Activated CD8-positive, alpha-beta T cell treated with anti-CD3 and anti-CD28 coated beads for 36 hours (primary cell): ENCODE data around the gene RIPPLY2. TPM values are rescaled to one million over a fixed set of nuclear protein-coding genes. Genes with fewer than 3 reads are reported as not detected.

Source experiments
- ATAC-seq: fragments of 200-7000 bp; cut with Tn5 transposase; one replicate; pipeline ENCODE4 v1.10.0; 2021; ENCODE audit warnings: mild to moderate bottlenecking, moderate library complexity
- CTCF ChIA-PET: fragments of 350-600 bp; sonication (Branson Sonifier 250); formaldehyde crosslinking; loops from one replicate; lab custom pipeline; 2021; ENCODE audit warnings: antibody characterized with exemption; lab: Charles Lee
- POLR2A ChIA-PET: fragments of 350-600 bp; sonication (Branson Sonifier 250); formaldehyde crosslinking; loops from one replicate; lab custom pipeline; 2021; ENCODE audit warnings: antibody characterized with exemption; lab: Charles Lee
- DNase-seq: peaks from one replicate; pipeline ENCODE4 v3.0.0-alpha.2; 2020
- H3K27ac Mint-ChIP-seq: one replicate; pipeline ENCODE4 v1.8.0; 2021; ENCODE audit warnings: mild to moderate bottlenecking, mixed read lengths
- H3K27me3 Mint-ChIP-seq: one replicate; pipeline ENCODE4 v1.8.0; 2021; ENCODE audit warnings: mixed read lengths
- H3K36me3 Mint-ChIP-seq: one replicate; pipeline ENCODE4 v1.8.0; 2021; ENCODE audit warnings: low read depth, mixed read lengths
- H3K4me1 Mint-ChIP-seq: one replicate; pipeline ENCODE4 v1.8.0; 2021; ENCODE audit warnings: low read depth, mixed read lengths
- H3K4me3 Mint-ChIP-seq: one replicate; pipeline ENCODE4 v1.8.0; 2021; ENCODE audit warnings: mild to moderate bottlenecking, moderate library complexity, mixed read lengths
- H3K9me3 Mint-ChIP-seq: one replicate; pipeline ENCODE4 v1.8.0; 2021; ENCODE audit warnings: mixed read lengths
- intact Hi-C: fragments of 100-400 bp; cut with micrococcal nuclease; formaldehyde crosslinking; loops from one replicate; pipeline ENCODE4 v1.10.0; 2022
- total RNA-seq, 2 experiments: library from RNA; stranded (reverse); gene quantifications; one replicate each; pipeline ENCODE4 v1.2.3, GENCODE V29; 2021
- TF ChIP-seq, protein P1 (sequence below): fragments of 200-600 bp; IDR thresholded peaks from one replicate; pipeline ENCODE4 v1.8.0; 2022; ENCODE audit warnings: antibody characterized with exemption, mild to moderate bottlenecking

The RIPPLY2 gene
- total RNA-seq, 2 experiments from 2014 or later, result not detected

DNA sequence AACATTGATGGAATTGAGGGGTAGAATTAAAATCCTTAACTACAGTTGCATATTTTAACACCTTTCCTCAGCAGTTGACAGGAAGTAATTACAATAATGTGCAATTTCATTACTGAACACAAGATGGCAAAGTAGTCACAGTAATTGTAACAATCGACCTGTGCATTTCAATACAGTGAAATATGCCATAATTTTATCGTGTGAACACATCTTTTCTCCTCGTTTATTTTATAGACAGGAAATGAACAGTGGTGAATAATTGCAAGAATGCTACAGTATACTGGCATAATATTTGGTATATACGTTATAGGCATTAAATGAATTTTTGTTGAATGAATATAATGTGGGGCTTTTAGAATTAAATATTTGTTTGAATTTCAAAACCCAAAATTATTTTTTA is 31.4 kb downstream of the RIPPLY2 start:
- H3K9me3 Mint-ChIP-seq, result no peaks in the 10 kb centered on the region
- H3K27ac Mint-ChIP-seq, result no peak overlapping the region
- intact Hi-C loops, result loop anchor here (5.0 kb wide), 1 partner anchor 343 kb away; the partner anchor contains the start of gene CEP162
- no peaks in the 10 kb centered on the region for H3K27me3 Mint-ChIP-seq
- no peak overlapping the region for H3K4me3 Mint-ChIP-seq
- POLR2A ChIA-PET, result no interaction called here
- ATAC-seq (peak; percentile 86), DNase-seq (no peak)
- peaks cover 7% of the 10 kb centered on the region for H3K4me1 Mint-ChIP-seq
- H3K36me3 Mint-ChIP-seq, result no peaks in the 10 kb centered on the region
- TF ChIP-seq, protein P1, sequence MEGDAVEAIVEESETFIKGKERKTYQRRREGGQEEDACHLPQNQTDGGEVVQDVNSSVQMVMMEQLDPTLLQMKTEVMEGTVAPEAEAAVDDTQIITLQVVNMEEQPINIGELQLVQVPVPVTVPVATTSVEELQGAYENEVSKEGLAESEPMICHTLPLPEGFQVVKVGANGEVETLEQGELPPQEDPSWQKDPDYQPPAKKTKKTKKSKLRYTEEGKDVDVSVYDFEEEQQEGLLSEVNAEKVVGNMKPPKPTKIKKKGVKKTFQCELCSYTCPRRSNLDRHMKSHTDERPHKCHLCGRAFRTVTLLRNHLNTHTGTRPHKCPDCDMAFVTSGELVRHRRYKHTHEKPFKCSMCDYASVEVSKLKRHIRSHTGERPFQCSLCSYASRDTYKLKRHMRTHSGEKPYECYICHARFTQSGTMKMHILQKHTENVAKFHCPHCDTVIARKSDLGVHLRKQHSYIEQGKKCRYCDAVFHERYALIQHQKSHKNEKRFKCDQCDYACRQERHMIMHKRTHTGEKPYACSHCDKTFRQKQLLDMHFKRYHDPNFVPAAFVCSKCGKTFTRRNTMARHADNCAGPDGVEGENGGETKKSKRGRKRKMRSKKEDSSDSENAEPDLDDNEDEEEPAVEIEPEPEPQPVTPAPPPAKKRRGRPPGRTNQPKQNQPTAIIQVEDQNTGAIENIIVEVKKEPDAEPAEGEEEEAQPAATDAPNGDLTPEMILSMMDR, result peak; percentile 75
- CTCF ChIA-PET, result interaction anchor here (0.6 to 2.4 kb wide), 9 partner anchors 9 to 1439 kb away, joined by 3 to 12 read pairs (median 4); partner anchors contain the start of genes CEP162 and CYB5R4

DNA sequence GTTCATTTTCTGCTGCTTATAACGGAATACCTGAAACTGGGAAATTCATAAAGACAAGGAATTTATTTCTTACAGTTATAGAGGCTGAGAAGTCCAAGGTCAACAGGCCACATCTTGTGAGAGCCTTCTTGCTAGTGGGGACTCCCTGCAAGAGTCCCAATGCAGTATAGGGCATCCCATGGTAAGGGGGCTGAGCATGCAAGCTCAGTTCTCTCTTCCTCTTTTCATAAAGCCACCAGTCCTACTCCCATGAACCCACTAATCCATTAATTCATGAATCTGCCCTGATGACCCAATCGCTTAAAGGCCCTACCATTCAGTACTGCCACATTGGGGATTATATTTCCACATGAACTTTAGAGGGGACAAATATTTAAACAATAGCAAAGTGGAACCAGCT is 32.8 kb downstream of the RIPPLY2 start:
- H3K36me3 Mint-ChIP-seq, result no peaks in the 10 kb centered on the region
- intact Hi-C loops, result no loop called here
- ChIA-PET CTCF (interaction anchor here (0.9 to 1.3 kb wide), 3 partner anchors 16 to 342 kb away, joined by 3 to 5 read pairs (median 4); partner anchors contain the start of gene CEP162), POLR2A (no interaction called here)
- ATAC-seq (no peak), DNase-seq (no peak)
- H3K27me3 Mint-ChIP-seq, result no peaks in the 10 kb centered on the region
- no peaks in the 10 kb centered on the region for H3K9me3 Mint-ChIP-seq
- peaks cover 4% of the 10 kb centered on the region for H3K4me1 Mint-ChIP-seq
- H3K27ac Mint-ChIP-seq, result no peak overlapping the region
- no peak overlapping the region for H3K4me3 Mint-ChIP-seq
- TF ChIP-seq, protein P1, result no peak

DNA sequence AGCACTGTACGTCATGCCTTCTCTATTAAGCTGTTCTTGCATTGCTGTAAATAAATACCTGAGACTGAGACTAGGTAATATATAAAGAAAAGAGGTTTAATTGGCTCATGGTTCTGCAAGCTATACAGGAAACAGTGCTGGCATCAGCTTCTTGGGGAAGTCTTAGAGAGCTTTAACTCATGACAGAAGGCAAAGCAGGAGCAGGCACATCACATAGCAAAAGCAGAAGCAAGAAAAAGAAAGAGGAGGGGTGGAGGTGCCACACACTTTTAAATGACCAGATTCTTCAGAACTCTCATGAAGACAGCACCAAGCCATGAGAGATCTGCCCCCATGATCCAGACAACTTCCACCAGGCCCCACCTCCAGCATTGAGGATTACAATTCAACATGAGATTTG is 36.5 kb downstream of the RIPPLY2 start:
- Mint-ChIP-seq H3K9me3 (no peaks in the 10 kb centered on the region), H3K4me3 (no peak overlapping the region), H3K4me1 (peaks cover 5% of the 10 kb centered on the region), H3K27me3 (no peaks in the 10 kb centered on the region), H3K27ac (no peak overlapping the region), H3K36me3 (peaks cover 4% of the 10 kb centered on the region)
- ChIA-PET POLR2A (no interaction called here), CTCF (interaction anchor here (1.1 kb wide), 1 partner anchor 16 kb away, joined by 3 read pairs; no protein-coding TSS in a partner anchor)
- DNase-seq, result no peak
- ATAC-seq, result no peak
- intact Hi-C loops, result no loop called here
- TF ChIP-seq, protein P1, result no peak

DNA sequence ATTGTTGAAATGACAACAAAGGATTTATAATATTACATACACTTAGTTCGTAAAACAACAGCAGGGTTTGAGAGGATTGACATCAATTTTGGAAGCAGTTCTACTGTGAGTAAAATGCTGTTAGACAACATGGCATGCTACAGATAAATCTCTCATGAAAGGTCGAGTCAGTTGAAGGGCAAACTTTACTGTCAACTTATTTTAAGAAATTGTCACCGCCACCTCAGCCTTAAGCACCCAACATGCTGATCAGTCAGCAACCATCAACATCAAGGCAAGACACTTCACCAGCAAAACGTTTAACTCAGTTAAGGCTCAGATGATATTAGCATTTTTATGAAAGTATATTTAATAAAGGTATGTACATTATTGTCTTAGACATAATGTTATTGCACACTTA is 37.4 kb downstream of the RIPPLY2 start:
- Mint-ChIP-seq H3K27ac (no peak overlapping the region), H3K4me1 (peaks cover 4% of the 10 kb centered on the region), H3K27me3 (no peaks in the 10 kb centered on the region), H3K36me3 (peaks cover 10% of the 10 kb centered on the region), H3K4me3 (no peak overlapping the region), H3K9me3 (no peaks in the 10 kb centered on the region)
- intact Hi-C loops, result no loop called here
- DNase-seq, result no peak
- ATAC-seq, result no peak
- ChIA-PET CTCF (interaction anchor here (1.1 kb wide), 1 partner anchor 16 kb away, joined by 3 read pairs; no protein-coding TSS in a partner anchor), POLR2A (no interaction called here)
- TF ChIP-seq, protein P1, result no peak

DNA sequence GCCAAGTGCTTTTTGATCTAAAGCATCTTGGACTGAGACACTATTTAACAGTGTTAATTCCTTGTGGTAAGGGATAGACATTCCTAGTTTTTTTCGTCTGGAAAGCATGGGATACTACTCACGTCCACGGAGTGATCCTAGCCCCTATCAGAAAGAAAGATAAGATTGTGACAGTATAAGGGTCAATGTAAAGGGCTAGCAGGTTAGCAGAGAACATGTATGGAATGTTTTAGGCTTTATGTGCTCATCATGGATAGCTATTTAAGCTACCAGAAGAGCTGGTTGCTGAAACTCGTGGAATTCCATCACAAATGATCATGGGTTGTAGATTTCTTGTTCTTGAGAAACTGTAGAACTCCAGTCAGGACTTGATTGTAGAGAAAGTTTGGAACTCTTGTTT is 38.4 kb downstream of the RIPPLY2 start:
- intact Hi-C loops, result no loop called here
- TF ChIP-seq, protein P1, result no peak
- DNase-seq (no peak), ATAC-seq (no peak)
- POLR2A ChIA-PET, result no interaction called here
- Mint-ChIP-seq H3K4me1 (peaks cover 4% of the 10 kb centered on the region), H3K27ac (no peak overlapping the region), H3K4me3 (no peak overlapping the region), H3K9me3 (peaks cover 4% of the 10 kb centered on the region), H3K27me3 (no peaks in the 10 kb centered on the region), H3K36me3 (peaks cover 18% of the 10 kb centered on the region)
- CTCF ChIA-PET, result interaction anchor here (0.6 kb wide), 1 partner anchor 593 kb away, joined by 3 read pairs; no protein-coding TSS in a partner anchor
